Fibroblast of pulmonary artery (primary cell): ENCODE measurements around the gene HOXD12.

Experiments
- DNase-seq: peaks from one replicate; pipeline ENCODE4 v3.0.0-alpha.2; 2010; ENCODE audit warnings: low read depth
- H3K4me3 ChIP-seq: replicated peaks from 2 replicates; pipeline ENCODE4 v1.5.1; 2011; ENCODE audit warnings: low read depth, mild to moderate bottlenecking, control low read depth, low read length, moderate library complexity
- CTCF ChIP-seq: IDR thresholded peaks from 2 replicates; pipeline ENCODE4 v1.5.1; 2011; ENCODE audit warnings: mild to moderate bottlenecking, control low read depth, low read length, inconsistent platforms; ENCODE audit errors: missing control alignments

HOXD12 gene

DNA sequence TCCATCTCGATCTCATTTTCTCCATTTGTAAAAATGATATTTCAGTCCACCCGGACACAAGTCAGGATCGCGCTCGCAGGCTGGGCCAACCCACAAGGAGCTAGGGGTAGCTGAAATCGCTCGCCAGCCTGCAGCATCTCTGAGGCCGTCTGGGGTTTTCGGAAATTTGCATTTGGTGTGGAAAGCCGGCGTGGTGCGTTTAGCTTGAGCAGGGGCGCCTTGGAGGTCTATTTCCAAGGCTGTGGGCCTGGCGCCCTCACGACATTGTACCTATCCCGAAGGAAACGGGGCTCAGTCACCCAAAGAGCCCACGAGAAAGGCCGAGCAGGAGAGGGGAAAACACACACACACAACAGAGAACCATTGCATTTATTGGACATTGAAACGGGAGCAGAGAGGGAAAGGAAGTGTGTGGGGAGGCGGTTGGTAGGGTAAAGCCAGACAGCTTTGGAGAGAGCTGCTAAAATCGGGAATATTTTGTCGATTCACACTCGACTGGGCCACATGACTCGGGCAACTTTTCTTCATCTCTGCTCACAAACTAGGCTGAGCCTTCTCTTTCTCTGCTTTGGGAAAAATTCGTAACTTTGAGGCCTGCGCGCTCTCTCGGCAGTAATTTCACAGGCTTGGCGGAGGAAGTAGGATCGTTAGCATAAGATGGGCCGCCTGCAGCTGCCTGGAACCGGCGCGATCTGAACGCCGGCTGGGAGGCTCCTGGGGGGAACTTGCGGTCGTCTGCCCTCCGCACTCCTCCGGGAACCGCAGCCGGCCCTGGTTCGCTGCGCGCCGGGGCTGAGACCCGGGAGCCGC lies 28.8 kb downstream of the HOXD12 start:
- H3K4me3 ChIP-seq, result no peak overlapping the region
- DNase-seq, result no peak
- no peak for TF ChIP-seq CTCF

DNA sequence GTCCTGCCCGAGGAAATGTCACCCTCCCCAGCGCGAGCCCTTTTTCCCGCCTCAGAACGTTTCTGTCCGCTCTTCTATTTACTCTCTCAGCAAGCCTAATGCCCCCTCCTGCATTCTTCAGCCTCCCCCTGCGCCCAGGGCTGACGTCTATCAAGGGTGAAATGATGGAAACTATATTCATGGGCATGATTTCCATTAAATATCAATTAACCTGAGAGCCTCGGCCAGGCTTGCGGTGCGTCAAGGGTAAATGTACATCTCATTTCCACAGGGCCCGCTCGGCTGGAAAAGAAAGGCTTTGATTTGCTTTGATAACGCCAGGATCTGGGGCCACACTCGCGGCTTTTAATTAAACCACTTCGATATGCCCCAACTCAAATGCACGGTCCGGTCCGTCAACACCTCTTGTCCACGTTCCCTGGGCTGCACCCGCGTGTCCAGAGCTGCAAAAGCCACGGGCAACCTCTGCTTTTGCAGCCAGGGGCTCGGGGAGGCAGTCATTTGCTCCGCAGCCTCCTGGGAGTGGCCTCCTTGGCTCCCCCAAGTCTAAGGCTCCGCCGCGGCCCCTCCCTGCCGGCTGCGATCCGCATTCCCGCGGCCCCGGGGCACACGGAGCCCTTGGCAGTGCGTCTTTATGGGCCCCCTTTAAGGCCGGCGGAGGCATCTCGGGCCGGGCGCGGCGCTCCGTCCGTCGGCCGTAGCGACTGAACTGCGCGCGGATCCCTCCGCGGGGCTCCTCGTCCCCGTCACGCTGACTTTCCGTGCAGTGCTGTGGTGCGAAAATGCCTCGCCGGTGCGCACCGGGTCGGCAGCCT lies 29.6 kb downstream of the HOXD12 start, which contains the start of gene HOXD8:
Gene HOXD8 (plus strand): TSS at position 724 of the 815 bp plus-strand sequence. CDS start 662 bp downstream, outside the sequence.
- no peak within 1 kb of the TSS for H3K4me3 ChIP-seq
- peak; percentile 42 for DNase-seq
- TF ChIP-seq CTCF, result no peak

- TF ChIP-seq CTCF, result no peak
- H3K4me3 ChIP-seq, result no peak overlapping the region
- DNase-seq, result no peak
These were observed 30.2 kb downstream of the HOXD12 start for GRCh38 chr2:176129813-176130146.

GRCh38 chr2:176130147-176130956 lies 30.8 kb downstream of the HOXD12 start:
- TF ChIP-seq CTCF, result no peak
- no peak overlapping the region for H3K4me3 ChIP-seq
- DNase-seq, result no peak

DNA sequence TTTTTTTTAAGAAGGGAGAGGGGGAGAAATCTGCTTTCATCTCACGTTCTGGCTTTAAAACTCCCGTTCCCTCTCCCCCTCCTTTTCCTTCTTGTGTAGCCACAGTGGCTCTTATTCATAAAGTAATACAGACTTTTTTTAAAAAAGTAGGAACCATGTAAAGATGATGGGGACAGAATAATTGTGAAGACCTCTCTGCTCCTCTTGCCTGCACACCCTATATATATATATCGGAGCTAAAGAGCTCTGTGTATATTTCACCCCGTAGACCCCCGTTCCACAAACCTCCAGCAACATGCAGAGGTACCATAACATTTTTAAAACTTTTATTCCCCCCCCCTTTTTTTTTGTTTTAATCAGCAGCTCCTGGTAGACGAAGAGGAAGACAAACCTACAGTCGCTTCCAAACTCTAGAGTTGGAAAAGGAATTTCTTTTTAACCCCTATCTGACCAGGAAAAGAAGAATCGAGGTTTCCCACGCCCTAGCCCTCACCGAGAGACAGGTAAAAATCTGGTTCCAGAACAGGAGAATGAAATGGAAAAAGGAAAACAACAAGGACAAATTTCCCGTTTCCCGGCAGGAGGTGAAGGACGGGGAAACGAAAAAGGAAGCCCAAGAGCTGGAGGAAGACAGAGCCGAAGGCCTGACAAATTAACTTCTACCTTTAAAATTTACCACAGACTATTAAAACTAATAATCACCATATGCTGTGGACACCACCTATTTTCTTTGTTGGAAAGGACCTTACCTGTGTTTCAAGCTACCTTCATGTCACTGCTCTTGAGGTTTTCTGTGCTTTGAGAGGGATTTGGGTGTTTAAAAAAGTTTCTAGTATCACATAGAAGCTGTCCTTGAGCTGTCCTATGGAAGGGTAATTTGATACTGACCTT lies 31.6 kb downstream of the HOXD12 start:
- TF ChIP-seq CTCF, result no peak
- H3K4me3 ChIP-seq, result no peak overlapping the region
- no peak for DNase-seq

DNA sequence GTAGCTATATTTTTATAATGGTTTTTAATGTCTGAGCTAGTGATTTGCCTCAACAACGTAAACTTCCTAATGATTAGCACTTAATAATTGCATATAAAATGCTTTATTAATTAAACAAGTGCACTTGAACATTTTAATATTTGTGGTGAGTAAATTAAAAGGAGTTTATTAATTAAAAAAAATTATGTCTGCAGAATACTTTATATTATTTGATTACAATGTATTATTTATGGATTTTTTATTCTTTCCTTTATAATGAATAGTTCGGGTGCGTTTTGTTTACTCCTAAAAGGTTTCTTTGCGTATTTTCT lies 32.2 kb downstream of the HOXD12 start:
- no peak for DNase-seq
- no peak overlapping the region for H3K4me3 ChIP-seq
- TF ChIP-seq CTCF, result no peak
